G401 (cell line): ENCODE data around the gene GDPGP1. TPM values are rescaled to one million over a fixed set of nuclear protein-coding genes. Genes with fewer than 3 reads are reported as not detected.
"Not testable (repeated sequence)": the region's sequence is repeated elsewhere in the genome, so short reads cannot be mapped to it uniquely, and the experiment has no call there.

Source experiments
- DNase-seq: peaks from one replicate; pipeline ENCODE4 v3.0.0-alpha.2; 2015; ENCODE audit warnings: low spot score
- in situ Hi-C: cut with HindIII; loops from 2 replicates; pipeline ENCODE4 v1.10.0; 2016; ENCODE audit warnings: low sequenced_read_pairs, mixed read lengths
- total RNA-seq: library from RNA; depleted of rRNA; stranded (reverse); fragments of >200 nt; shearing (Covaris generic); gene quantifications from 2 replicates; pipeline ENCODE4 v1.2.3, GENCODE V29; 2014; rRNA removed

Gene GDPGP1, protein sequence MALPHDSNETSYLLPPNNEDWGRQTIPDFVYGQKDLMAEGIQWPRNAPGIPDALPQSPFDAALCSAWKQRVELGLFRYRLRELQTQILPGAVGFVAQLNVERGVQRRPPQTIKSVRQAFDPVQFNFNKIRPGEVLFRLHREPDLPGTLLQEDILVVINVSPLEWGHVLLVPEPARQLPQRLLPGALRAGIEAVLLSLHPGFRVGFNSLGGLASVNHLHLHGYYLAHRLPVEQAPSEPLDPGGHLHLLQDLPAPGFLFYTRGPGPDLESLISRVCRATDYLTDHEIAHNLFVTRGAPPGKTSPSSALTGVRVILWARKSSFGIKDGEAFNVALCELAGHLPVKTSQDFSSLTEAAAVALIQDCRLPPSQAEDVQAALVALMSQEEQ
- 3.4 and 4.2 TPM in 2 replicates for total RNA-seq

DNA sequence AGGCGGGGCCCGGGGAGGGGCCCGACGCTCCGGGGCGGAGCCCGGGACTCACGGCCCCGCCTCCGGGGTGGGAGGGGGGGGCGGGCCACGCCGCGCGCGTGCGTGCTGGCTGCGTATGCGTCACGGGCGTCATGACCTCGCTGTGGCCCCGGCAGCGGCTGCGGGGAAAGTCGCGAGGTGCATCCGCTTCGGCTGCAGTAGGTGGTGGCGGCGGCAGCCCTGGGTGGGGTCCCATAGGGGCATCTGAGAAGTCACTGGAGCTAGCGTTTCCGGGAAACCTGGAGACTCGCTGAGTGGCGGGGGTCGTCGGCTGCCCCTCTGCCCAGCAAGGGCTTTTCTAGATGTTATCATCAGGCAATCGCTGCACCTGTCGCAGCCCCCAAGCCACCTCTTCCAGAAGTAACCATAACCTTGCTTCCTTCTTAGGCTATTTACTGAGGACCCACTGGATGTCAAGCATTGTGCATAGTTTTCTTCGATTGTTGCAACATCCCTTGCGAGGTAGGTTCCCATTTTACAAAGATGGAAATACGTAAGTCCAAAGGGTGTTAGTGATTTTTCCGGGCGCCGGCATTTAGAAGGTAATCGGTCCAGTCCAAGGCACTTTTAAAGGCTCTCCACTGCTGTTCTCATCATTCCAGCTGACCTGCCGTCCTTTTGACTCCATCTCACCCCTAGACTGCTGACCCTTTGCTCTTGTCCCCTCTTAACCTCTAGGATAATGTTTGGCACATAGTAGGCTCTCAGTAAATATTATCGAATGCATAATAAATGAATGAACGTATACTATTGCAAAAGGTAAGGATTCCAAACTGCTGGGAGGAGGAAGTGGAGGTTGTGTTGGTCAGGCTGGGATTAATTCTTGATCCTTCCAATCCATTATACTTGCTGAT is at the start of gene GDPGP1:
Gene GDPGP1 (plus strand): TSS at position 114 of the 893 bp plus-strand sequence. CDS start 6,700 bp downstream, outside the sequence.
- in situ Hi-C loops = no loop called here
- peak; percentile 95 for DNase-seq

DNA sequence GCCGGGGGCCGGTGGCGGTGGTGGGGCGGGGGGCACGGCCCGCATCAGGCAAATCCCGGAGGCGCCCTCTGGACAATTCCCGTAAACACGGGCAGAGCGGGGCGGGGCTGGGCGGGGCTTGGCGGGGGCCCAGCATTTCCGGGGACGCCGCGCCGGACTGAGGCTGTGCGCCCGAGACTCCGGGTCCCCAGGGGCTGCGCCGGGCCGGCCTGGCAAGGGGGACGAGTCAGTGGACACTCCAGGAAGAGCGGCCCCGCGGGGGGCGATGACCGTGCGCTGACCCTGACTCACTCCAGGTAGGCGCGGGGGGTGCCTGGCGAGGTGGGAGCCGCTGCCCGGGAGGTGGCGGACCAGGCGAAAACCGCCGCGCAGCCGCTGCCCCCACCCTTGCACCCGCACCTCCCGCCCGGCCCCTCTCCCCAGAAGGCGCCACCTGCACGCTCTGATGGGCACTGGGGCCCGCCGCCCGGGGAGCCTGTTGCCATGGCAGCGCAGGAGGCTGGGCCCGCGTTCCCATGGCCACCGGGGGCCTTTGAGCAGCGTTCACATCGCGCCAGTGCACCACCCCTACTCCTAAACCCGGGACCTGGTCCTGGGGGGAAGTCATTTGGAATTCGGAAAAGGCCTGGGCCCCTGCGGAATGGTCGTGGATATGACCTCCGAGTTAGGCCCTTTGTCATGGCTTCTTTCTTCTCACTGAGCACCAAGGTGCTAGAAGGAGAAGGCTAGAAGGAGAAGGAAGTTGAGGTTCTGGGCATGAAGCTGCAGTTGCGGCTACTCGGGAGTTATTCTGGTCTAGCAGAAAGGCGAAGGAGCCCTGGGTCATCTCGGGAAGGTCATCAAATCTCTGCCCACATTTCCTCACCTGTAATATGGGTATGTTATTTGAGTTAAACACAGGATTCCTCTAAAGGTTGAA is 49.0 kb upstream of the GDPGP1 start:
- peak; percentile 80 for DNase-seq
- in situ Hi-C loops = no loop called here

DNA sequence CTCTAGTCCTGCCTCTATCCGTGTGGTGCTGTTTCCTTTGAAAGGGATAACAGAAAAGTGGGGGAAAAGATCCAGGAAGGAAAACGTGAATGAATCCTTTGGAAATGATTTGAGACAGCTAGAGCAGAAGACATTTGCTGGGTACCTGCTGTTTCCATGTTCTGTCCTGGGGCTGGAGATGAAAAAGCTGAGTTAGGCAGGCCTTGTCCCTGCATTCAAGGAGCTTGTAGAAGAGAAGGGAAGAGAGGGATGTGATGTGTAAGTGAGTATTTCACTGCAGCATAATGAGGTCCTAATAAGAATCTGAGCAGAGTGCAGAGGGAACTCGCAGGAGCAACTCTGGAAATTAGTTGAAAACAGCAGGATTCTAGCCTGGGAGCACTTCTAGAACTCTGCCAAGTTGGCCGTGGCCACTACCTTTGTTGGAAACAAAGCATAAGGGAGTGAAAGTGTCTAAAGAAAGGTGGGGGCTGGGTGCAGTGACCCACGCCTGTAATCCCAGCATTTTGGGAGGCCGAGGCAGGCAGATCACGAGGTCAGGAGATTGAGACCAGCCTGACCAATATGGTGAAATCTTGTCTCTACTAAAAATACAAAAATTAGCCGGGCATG is 46.6 kb upstream of the GDPGP1 start:
- peak; percentile 41 for DNase-seq
- in situ Hi-C loops = no loop called here

DNA sequence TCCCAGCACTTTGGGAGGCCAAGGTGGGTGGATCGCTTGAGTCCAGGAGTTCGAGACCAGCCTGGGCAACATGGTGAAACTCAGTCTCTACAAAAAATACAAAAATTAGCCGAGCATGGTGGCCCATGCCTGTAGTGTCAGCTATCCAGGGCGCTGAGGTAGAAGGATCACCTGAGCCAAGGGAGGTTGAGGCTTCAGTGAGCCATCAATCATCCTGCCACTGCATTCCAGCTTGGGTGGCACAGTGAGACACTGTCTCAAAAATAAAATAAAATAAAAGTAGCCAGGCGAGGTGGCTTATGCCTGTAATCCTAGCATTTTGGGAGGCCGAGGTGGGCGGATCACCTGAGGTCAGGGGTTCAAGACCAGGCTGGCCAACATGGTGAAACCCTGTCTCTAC is 45.9 kb upstream of the GDPGP1 start:
- DNase-seq, in situ Hi-C loops: not testable (repeated sequence)

DNA sequence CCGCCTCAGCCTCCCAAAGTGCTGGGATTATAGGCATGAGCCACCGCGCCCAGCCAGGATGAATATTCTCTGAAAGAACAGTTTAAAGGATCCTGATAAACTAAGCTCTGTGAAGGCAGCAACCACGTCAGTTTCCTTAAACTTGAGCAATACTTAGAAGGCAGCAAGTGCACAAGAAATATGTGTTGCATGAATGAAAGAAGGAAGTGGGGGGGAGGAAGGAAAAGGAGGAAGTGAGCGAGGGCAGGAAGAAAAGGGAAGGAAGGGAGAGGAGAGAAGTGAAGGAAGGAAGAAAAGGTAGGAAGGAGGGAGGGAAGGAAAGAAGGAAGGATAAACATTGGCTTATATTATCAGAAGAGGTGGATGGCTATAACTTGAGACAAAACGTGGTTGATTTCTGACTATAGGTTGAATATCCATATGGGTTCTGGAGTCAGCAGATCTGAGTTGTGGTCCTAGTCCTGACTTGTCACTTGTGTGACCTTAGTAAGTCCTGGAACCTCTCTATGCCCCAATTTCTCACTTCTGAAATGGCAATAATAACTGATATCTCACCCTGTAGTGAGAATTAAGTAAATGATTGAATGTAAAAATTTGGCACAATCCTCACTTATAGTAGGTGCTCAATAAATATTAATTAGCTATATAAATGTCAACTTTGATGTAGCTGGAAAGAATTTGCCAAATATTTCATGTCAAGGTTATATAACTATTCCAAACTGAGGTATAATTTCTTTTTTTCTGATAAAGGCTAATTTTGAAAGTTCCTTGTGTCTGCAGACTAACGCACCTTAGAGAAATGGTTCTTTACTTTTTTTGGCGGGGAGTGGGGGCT is 44.9 kb upstream of the GDPGP1 start:
- DNase-seq = no peak
- in situ Hi-C loops = no loop called here

DNA sequence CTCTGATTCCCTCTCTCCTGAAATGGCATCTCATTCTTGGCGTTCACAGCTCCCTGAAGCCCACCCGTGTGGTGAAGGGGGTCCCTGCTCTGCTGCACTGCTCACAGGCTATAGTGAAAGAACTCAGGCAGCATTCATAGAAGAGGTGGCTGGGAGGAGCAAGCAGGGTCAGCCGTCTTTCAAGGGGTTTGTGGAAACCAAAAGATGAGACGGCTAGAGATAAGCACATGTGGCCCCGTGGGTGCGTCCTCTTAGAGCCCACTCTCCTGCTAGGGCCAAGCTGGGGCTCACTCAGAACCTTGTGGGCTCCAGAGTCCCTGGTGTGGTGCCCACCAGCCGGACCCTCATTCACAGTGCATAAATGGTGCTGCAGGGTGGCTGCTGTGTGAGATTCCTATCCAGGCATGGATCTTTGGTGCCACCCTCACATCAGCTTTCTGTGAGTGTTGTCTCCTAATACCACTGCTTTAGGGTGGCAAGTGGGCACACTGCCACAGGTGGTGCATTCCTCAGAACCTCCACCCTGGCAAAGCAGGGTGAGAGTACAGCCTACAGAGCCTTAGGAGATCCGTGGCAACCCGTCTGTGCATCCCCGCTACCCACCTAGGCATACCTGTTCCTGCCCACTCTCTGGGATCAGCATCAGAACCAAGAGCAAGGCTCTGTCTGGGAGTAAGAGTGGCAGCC is 44.1 kb upstream of the GDPGP1 start:
- in situ Hi-C loops = no loop called here
- DNase-seq = no peak

DNA sequence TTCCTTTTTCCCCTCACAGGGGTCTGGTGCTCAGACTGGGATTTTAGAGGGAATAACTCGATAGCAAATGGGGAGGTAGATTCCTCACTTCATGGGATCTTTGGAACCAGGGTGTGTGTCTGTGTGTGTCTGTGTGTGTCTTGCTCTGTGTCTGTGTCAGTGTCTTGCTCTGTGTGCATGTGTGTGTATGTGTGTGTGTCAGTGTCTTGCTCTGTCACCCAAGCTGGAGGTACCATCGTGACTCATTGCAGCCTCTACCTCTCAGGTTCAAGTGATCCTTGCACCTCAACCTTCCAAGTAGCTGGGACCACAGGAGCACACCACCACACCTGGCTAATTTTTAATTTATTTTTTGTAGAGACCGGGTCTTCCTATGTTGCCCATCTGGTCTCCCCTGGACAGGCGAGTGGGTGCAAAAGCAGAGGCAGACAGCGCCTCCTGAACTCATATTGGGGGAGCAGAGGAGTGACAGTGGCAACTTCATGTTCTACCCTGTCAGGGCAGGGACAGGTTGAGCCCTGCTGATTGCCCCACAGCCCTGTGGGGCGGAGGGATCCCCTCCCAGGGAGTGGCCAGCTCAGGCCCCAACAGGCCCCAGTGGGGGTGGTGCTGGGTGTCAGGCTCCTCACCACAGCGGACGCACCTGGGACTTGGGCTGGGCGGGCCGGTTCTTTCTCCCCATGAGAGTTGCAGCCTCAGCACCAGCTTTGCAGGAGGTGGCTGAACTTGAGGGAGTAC is 43.2 kb upstream of the GDPGP1 start:
- DNase-seq = no peak
- in situ Hi-C loops = no loop called here

DNA sequence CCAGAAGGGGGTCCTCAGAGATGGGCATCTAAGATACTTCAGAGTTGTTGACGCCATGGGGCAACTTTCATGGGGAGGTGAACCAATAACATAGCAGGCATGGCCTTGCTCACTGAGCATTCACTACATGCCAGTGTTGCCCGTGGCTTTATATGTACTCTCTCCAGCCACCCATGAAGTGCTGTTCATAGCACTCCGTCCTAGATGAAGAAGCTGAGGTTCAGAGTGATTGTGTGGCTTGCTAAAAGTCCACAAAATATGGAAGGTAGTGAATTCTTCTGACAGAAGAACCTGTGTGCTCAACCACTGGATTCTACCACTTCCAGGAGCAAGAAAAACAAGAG is 42.7 kb upstream of the GDPGP1 start:
- no peak for DNase-seq
- in situ Hi-C loops = no loop called here

DNA sequence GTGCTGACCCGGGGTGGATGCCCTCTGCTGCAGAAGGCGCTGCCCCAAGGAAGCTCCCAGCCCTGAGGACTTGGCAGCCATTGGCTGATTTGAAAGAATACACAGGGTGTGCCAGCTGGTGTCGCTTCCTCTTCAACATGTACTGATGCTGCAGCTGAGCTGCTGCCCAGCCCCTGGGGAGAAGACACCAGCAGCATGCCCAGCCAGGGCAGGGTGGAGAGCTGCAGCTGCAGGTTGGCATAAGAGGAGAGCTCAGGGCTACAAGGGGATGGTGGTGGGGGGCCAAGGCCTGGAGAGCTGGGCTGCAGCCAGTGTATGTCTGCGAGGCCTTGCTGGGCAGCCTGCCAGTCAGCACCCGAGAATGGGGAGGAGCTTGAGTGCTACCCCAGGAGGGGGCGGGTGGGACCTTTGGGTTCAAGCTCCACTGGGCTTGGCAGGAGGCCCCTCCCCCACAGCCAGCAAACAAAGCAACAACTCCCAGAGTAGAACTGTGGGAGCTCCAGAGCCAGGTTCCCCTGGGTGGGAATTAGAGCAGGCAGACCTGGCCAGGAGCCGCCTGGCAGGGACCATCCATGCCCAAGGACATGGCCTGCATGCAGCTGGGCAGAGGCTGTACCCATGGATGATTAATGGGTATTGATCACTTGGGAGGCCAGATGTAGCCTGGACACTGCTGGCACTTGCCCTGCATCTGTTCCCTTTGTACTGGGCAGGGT is 42.1 kb upstream of the GDPGP1 start:
- in situ Hi-C loops = no loop called here
- DNase-seq = peak; percentile 76

DNA sequence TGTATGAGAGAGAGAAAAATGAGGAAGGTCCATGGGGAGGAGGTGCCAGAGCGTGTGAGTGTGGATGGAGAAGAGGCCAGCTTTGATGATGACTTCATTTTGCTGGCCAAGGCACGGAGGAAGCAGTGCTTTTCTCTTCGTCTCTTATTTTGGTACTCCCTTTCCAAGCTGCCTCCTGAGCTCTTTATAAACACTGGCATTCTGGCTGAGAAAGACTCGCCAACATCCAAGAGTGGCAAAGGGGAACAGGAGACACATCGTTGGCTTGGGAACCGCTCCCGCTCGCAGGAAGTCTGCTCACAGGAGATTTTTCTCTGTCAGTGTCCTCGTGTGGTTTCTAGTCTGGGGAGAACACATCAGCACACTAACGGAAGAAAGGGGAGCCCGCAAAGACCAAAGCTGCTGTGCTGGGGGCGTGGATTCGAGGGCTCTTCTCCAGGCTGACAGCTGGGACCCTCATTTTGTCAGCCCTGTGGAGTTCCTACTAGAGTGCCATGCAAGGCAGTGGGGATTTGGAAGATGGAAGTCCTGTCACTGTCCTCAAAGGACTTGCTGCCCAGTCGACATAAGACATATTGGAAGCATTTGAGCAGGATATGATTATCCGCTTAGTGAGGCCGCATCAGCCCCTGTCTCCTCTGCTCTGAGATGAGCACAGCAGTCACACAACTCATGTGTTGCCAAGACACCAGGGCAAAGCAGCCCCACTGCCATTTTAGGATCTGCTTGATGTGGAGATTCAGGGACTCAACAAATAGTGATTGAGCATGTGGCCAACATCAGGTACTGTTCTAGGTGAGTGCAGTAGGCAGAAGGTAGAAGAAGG is 40.8 kb upstream of the GDPGP1 start:
- in situ Hi-C loops = no loop called here
- DNase-seq = peak; percentile 83

DNA sequence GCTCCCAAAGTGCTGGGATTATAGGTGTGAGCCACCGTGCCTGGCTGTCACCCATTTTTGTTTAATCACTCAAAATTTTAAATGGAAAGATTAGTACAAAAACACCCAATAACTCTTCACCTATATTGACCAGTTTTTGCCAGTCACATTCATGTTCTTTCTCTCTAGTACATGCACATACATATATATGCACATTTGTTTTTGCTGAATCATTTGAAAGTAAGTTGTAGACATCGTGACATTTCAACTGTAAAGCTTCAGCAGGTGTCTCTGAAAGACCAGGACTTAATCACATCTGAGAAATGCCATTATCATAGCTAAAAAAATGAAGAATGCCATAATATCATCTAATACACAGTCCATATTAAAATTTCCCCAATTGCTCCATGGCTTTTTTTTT is 39.4 kb upstream of the GDPGP1 start:
- in situ Hi-C loops = no loop called here
- DNase-seq = no peak

DNA sequence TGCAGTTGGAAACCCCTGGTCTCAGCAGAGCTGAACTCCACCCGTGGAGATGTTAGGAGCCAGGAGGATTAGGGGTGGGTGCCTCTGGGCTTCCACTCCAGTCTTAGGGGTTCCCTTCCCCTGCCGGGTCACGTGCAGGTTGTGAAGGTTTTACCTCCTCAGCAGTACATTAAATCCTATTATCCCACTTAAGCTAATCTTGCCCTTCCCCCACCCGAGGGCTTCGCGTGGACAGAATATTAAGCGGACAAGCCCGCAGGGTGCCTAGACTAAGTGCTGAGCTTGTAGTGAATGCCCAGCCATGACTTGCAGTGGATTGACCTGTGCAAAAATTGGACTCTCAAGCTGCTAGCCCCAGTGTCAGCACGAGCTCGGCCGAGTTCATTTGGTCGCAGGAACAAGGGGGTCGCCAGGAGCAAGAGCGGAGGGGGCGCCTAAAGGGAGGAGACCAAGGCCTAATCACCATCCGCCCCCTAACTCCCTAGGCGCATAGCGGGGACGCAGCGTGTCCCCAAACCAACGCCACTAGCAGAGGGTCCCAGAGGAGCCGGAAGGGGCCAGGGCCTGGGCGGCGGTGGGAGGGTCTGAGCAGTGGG is 33.4 kb upstream of the GDPGP1 start:
- in situ Hi-C loops = no loop called here
- peak; percentile 25 for DNase-seq

DNA sequence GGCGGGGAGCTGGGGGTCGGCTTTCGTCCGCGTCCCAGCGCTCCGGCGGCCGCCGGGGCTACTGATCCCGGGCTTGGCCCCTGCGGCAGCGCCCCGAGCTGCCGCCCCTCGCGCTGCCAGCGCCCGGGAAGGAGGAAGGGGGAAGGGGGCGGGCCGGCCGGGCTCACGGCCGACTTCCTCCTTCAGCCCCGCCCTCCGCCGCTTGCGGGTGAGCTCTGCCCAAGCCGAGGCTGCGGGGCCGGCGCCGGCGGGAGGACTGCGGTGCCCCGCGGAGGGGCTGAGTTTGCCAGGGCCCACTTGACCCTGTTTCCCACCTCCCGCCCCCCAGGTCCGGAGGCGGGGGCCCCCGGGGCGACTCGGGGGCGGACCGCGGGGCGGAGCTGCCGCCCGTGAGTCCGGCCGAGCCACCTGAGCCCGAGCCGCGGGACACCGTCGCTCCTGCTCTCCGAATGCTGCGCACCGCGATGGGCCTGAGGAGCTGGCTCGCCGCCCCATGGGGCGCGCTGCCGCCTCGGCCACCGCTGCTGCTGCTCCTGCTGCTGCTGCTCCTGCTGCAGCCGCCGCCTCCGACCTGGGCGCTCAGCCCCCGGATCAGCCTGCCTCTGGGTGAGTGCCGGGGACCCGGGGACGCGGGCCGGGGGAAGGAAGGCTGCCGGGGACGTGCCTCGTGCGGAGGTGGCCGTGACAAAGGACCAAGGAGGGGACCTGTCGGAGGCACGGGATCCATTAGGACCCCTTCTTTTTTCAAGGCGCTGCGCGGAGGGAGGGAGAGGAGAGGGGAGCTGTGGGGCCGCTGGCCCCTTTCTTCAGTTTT is 32.7 kb upstream of the GDPGP1 start, which contains the start of gene SEMA4B:
Gene SEMA4B (plus strand): TSS at position 201 of the 814 bp plus-strand sequence. CDS start 249 bp downstream, at position 450.
- in situ Hi-C loops = no loop called here

DNA sequence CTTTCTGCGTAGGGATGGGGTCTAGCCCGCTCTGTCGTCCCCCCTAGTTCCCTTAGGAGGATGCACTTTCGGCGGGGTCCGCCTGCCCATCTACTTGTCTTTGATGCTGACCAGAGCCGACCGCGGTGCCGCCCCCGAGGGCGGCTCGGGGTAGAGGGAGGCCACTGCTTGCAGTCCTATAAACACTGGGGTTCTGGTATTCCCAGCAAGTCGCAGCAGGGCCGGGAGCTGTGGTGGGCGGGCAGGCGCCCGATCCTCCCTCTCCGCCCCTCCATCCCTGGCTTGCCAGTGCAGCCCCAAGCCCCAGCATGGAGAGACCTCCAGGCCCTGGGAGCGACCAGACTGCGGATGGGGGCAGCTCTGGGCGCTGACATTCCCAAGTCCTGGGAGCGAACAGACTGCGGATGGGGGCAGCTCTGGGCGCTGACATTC is 32.0 kb upstream of the GDPGP1 start:
- in situ Hi-C loops = no loop called here

More for the DNA sequence above, 32.7 kb upstream of the GDPGP1 start, which contains the start of gene SEMA4B:
- DNase-seq = peak; percentile 58

More for the DNA sequence above, 32.0 kb upstream of the GDPGP1 start:
- peak; percentile 19 for DNase-seq
